SK-N-SH treated with all-trans-retinoic acid at 6 μM for 48 hours (cell line): ENCODE measurements around the gene ATP5PF.
"Not testable (repeated sequence)": the region's sequence is repeated elsewhere in the genome, so short reads cannot be mapped to it uniquely, and the experiment has no call there.

ENCODE experiments used
- ATAC-seq: fragments of 200-7000 bp; cut with Tn5 transposase; 3 replicates; pipeline ENCODE4 v1.9.1; 2020; ENCODE audit warnings: mild to moderate bottlenecking, moderate library complexity
- ARNTL ChIP-seq: fragments of 450-650 bp; formaldehyde crosslinking; IDR thresholded peaks from 2 replicates; pipeline ENCODE4 v1.5.0; 2020; ENCODE audit warnings: low read depth, mild to moderate bottlenecking, moderate library complexity, borderline replicate concordance
- BACH2 ChIP-seq: fragments of 250-450 bp; sonication (Bioruptor Pico); IDR thresholded peaks from 2 replicates; pipeline ENCODE4 v1.9.0; 2021; ENCODE audit warnings: mild to moderate bottlenecking, borderline replicate concordance
- CREB5 ChIP-seq: fragments of 250-450 bp; sonication (Bioruptor Pico); IDR thresholded peaks from 2 replicates; pipeline ENCODE4 v1.5.1; 2020; ENCODE audit warnings: low read depth, mild to moderate bottlenecking, moderate library complexity
- CSDC2 ChIP-seq: fragments of 250-450 bp; sonication (Bioruptor Pico); IDR thresholded peaks from 2 replicates; pipeline ENCODE4 v1.5.0; 2020; ENCODE audit warnings: mild to moderate bottlenecking, moderate library complexity
- CSRNP3 ChIP-seq: fragments of 250-450 bp; sonication (Bioruptor Pico); IDR thresholded peaks from 2 replicates; pipeline ENCODE4 v1.5.1; 2021; ENCODE audit warnings: mild to moderate bottlenecking, moderate library complexity
- ESRRG ChIP-seq: fragments of 250-450 bp; sonication (Bioruptor Pico); IDR thresholded peaks from 2 replicates; pipeline ENCODE4 v1.6.1; 2021; ENCODE audit warnings: mild to moderate bottlenecking
- GLIS3 ChIP-seq: fragments of 250-450 bp; sonication (Bioruptor Pico); IDR thresholded peaks from 2 replicates; pipeline ENCODE4 v1.5.0; 2020; ENCODE audit warnings: mild to moderate bottlenecking, moderate library complexity
- OSR1 ChIP-seq: fragments of 250-450 bp; sonication (Bioruptor Pico); IDR thresholded peaks from 2 replicates; pipeline ENCODE4 v1.8.0; 2022; ENCODE audit warnings: moderate library complexity, mild to moderate bottlenecking, inconsistent platforms
- PATZ1 ChIP-seq: fragments of 250-450 bp; sonication (Bioruptor Pico); IDR thresholded peaks from 2 replicates; pipeline ENCODE4 v1.8.0; 2020; ENCODE audit warnings: mild to moderate bottlenecking, moderate library complexity, borderline replicate concordance
- POU6F1 ChIP-seq: fragments of 250-450 bp; sonication (Bioruptor Pico); IDR thresholded peaks from 2 replicates; pipeline ENCODE4 v1.8.0; 2021; ENCODE audit warnings: low read depth, mild to moderate bottlenecking, moderate library complexity, borderline replicate concordance
- RARB ChIP-seq: fragments of 250-450 bp; sonication (Bioruptor Pico); IDR thresholded peaks from 2 replicates; pipeline ENCODE4 v1.8.0; 2021; ENCODE audit warnings: mild to moderate bottlenecking, moderate library complexity
- TCF4 ChIP-seq: fragments of 250-450 bp; sonication (Bioruptor Pico); IDR thresholded peaks from 2 replicates; pipeline ENCODE4 v1.8.0; 2021; ENCODE audit warnings: mild to moderate bottlenecking, moderate library complexity, borderline replicate concordance
- TOX ChIP-seq: fragments of 250-450 bp; sonication (Bioruptor Pico); IDR thresholded peaks from 2 replicates; pipeline ENCODE4 v1.8.0; 2021; ENCODE audit warnings: mild to moderate bottlenecking, moderate library complexity, borderline replicate concordance
- TSHZ2 ChIP-seq: fragments of 250-450 bp; sonication (Bioruptor Pico); IDR thresholded peaks from 2 replicates; pipeline ENCODE4 v1.5.0; 2020; ENCODE audit warnings: mild to moderate bottlenecking, moderate library complexity
- ZC3H10 ChIP-seq: fragments of 250-450 bp; sonication (Bioruptor Pico); IDR thresholded peaks from 2 replicates; pipeline ENCODE4 v1.5.1; 2021; ENCODE audit warnings: mild to moderate bottlenecking, moderate library complexity
- ZFP3 ChIP-seq: fragments of 250-450 bp; sonication (Bioruptor Pico); IDR thresholded peaks from 2 replicates; pipeline ENCODE4 v1.5.0; 2020; ENCODE audit warnings: mild to moderate bottlenecking, moderate library complexity
- ZFP30 ChIP-seq: fragments of 450-650 bp; formaldehyde crosslinking; IDR thresholded peaks from 2 replicates; pipeline ENCODE4 v1.5.0; 2022; ENCODE audit warnings: mild to moderate bottlenecking, moderate library complexity
- ZNF565 ChIP-seq: fragments of 450-650 bp; formaldehyde crosslinking; conservative IDR thresholded peaks from 2 replicates; pipeline ENCODE4 v1.5.0; 2020; ENCODE audit warnings: low read depth, mild to moderate bottlenecking, moderate library complexity
- ZNF8 ChIP-seq: fragments of 450-650 bp; formaldehyde crosslinking; IDR thresholded peaks from 2 replicates; pipeline ENCODE4 v1.5.0; 2020; ENCODE audit warnings: mild to moderate bottlenecking, moderate library complexity

The ATP5PF gene

GRCh38 chr21:25717491-25718147 is 17.1 kb downstream of the ATP5PF start:
- TF ChIP-seq CSDC2 (no peak), ZNF8 (CRISPR knock-in tag) (no peak), TOX (CRISPR knock-in tag) (no peak), ZNF565 (CRISPR knock-in tag) (no peak), CREB5 (no peak), RARB (no peak), PATZ1 (CRISPR knock-in tag) (no peak), OSR1 (no peak), GLIS3 (CRISPR knock-in tag) (no peak), ZFP3 (no peak), ESRRG (CRISPR knock-in tag) (no peak), POU6F1 (CRISPR knock-in tag) (no peak), TSHZ2 (no peak), ARNTL (CRISPR knock-in tag) (no peak), CSRNP3 (no peak), BACH2 (no peak), ZFP30 (no peak), TCF4 (CRISPR knock-in tag) (no peak)
- peak; percentile 36; the same call in 1 of the 3 replicates for ATAC-seq

- ATAC-seq, result not testable (repeated sequence)
These were observed 20.6 kb downstream of the ATP5PF start for GRCh38 chr21:25714066-25714465.

- no peak for TF ChIP-seq ZNF565 (CRISPR knock-in tag)
- TF ChIP-seq GLIS3 (CRISPR knock-in tag), result no peak
- no peak for TF ChIP-seq CSRNP3
- TF ChIP-seq ZNF8 (CRISPR knock-in tag), result no peak
- TF ChIP-seq ESRRG (CRISPR knock-in tag), result no peak
- TF ChIP-seq CSDC2, result no peak
- TF ChIP-seq TCF4 (CRISPR knock-in tag), result no peak
- TF ChIP-seq ZC3H10 (CRISPR knock-in tag), result no peak
- no peak for TF ChIP-seq ZFP30
- no peak for TF ChIP-seq TOX (CRISPR knock-in tag)
- no peak for TF ChIP-seq TSHZ2
- no peak for ATAC-seq
These were observed 24.2 kb downstream of the ATP5PF start for GRCh38 chr21:25710550-25710949.
